SKM-1 (cell line): ENCODE results near the gene FLT3LG.
"Not testable (repeated sequence)": the region's sequence is repeated elsewhere in the genome, so short reads cannot be mapped to it uniquely, and the experiment has no call there.

Experiments used
- DNase-seq: peaks from one replicate; lab custom pipeline; 2025; ENCODE audit not compliant: unreplicated experiment; lab: John Stamatoyannopoulos, UW

The FLT3LG gene

DNA sequence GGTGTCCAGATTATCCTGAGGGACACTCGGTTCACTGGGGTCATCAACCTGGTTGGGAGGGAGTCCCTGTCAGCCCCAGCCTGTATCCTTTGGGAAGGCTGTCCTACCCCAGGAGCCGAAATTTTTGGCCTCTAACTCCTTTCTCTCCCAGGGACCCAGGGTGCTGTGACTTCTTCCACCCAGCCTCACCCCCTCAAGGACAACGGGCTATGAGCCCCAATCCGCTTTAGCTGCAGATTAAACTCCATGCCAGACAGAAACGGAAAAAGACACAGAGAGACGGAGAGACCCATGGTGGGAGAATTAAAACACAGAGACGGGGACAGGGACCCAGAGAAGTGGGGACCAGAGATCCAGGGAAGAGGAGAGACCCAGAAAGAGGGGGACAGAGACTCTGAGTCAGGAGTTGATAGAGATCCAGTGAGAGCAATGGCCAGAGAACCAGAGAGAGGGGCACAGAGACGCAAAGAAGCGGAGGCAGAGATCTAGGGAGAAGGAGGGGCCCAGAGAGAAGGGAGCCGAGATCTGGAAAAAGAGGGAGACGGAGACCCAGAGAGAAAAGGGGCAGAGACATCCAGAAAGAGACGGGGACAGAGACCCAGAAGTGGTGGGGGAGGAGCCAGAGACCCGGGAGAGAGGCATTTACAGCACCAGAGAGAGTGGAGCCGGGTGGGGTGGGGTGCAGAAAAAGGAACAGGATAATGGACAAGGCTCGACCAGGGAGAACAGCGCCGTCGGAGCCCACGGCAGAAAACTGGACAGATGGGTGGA is 33.4 kb upstream of the FLT3LG start:
- DNase-seq = no peak

DNA sequence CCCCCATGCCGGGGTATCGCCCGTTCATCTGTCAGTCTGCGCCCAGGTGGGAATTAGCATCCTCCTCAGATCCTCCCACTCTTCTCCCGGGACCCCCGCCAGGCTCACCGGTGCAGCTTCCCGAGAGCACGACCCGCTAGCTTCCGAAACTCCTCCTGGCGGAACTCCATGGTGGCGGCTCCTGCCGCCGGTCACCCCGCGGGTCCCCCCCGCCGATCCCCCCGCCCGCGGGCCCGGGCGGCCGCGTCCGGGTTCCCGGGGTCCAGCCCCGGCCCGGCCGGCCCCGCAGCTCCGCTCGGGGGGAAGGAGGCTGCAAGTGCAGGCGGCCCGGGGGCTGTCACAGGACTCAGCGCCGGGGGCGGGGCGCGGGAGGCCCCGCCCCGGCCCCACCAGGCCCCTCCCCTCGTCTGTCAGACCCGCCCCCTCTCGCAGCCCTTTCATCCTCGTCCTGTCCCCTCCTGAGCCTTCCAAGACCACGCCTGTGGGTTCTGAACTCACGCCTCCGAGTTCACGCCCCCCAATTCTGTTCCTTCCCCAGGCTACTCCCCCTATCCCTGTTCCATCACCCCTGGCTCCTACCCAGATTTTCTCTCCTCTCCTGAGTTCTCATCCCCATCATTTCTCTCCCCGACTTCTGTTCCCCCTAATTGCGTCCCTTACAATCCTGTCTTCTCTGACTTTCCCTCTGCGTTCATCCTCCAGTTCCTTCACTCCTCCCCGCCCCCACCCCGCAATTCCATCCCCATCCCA is 32.6 kb upstream of the FLT3LG start, which contains the start of gene SLC17A7:
Gene SLC17A7 (minus strand): TSS at position 318 of the 750 bp plus-strand sequence. CDS start 148 bp downstream, at position 170.
- DNase-seq = no peak

DNA sequence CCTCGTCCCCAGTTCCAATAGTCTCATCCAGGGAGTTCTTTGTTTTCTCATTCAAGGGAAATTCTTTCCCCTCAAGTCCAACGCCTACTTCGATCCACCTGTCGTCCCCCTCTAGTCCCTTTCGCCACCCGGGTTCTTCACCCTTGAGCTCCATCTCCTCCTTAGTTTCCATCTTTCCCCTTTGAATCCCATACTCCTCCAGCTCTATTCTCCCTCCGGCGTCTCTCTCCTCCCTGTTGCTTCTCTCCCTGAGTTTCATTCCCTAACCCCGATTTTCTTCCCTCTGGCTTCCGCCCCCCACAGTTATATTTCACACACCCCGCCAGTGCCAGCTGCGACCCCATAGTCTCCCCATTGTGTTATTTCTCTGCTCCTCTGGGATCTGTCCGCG is 32.1 kb upstream of the FLT3LG start:
- DNase-seq = no peak

DNA sequence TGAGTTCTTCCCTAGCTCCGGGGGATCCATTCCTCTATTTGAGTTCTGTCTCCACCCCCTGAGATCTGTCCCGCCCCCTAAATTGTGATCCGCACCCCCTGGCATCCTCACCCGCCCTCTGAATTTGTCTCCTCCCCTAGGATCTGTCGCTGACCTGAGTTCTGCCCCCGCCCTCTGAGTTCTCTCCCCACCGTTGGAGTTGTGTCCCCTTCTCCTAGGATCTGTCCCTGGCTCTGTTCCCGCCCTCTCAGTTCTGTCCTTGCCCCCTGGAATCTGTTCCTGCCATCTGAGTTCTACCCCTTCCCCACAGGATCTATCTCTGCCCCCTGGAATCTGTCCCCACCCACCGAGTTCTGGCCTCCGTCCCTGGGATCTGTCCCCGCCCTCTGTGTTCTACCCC is 31.7 kb upstream of the FLT3LG start:
- DNase-seq = no peak

DNA sequence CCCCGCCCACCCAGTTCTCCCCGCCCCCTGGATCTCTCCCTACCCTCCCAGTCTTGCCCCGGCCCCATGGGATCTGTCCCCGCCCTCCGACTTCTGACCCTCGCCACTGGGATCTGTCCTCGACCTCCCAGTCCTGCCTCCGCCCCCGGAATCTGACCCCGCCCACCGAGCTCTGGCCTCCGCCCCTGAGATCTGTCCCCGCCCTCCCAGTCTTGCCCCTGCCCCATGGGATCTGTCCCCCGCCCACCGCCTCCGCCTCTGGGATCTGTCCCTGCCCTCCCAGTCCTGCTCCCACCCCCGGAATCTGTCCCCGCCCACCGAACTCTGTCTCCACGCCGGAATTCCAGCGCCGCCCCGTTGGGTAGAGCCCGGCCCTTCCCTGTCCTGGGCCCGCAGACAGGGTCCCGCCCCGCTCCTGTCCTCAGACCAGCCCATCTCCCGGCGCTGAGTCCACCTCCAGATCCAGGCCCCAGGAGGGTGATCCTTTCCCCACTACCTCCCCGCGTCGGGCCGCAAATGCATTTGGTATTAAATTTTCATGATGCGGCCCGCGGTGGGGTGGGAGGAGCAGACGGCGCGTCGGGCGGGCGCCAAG is 31.1 kb upstream of the FLT3LG start:
- no peak for DNase-seq

DNA sequence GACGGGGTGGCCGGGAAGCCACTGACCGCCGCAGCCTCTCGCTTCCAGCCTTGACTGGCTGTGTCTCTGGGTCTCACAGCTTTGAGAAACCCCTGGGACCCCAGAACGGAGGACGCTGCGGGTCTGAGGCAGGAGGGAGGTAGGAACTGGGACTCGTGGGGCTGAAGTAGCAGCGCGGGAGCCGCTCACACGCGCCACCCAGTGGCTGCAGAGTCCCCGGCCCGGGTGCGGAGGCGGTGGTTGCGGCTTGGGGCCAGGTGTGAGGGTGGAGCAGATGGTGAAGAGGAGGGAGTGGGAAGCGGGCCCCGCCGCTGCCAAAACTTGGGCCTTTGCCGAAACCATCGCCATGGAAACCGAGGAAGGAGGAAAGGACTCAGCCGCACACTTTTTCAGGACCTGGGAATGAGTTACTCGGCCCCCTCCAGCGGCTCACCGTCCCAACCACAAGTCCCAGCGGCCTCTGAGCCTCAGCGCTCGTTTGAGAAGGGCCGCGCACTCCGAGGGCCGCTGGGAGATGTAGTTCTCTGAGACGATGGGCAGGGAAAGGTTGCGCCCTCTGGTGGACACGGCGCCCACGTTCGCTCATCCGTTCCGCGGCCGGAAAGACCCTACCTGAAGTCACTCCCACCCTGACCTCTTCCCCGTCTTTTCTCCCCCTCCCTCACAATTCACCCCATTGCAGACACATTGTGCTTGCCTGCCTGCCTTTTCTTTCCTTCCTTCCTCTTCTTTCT is 30.5 kb upstream of the FLT3LG start:
- DNase-seq = peak; percentile 68

DNA sequence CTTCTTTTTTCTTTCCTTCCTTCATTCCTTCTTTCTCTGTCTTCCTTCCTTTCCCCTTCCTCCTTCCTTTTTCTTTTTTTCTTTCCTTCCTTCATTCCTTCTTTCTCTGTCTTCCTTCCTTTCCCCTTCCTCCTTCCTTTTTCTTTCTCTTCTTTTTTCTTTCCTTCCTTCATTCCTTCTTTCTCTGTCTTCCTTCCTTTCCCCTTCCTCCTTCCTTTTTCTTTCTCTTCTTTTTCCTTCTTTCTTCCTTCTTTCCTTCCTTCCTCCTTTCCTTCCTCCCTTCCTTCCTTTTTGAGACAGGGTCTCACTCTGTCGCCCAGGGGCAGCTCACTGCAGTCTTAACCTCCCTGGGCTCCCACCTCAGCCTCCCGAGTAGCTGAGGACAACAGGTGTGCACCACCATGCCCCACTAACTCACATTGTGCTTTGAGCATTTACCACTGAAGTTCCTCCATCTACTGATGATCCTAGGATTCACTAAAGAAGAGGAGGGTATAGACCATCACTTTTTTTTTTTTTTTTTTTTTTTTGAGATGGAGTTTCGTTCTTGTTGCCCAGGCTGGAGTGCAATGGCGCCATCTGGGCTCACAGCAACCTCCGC is 29.8 kb upstream of the FLT3LG start:
- DNase-seq = not testable (repeated sequence)

DNA sequence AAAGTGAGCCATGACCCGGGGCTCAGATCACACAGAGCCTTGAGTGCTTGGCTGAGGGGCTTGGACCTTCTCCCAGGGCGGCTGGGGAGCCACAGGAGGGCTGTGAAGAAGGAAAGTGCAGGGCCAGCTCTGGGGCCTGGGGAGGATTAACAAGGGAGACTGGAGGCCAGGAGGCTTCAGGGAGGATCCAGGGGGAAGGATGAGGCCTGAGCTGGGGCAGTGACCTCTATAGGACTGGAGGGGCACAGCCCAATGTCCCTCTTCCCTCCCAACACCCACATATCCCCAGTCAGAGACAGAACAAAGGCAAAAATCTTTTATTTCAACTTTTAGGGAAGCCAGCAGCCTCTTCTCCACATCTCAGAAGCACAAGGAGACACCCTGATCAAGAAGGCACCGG is 28.0 kb upstream of the FLT3LG start:
- DNase-seq = no peak

DNA sequence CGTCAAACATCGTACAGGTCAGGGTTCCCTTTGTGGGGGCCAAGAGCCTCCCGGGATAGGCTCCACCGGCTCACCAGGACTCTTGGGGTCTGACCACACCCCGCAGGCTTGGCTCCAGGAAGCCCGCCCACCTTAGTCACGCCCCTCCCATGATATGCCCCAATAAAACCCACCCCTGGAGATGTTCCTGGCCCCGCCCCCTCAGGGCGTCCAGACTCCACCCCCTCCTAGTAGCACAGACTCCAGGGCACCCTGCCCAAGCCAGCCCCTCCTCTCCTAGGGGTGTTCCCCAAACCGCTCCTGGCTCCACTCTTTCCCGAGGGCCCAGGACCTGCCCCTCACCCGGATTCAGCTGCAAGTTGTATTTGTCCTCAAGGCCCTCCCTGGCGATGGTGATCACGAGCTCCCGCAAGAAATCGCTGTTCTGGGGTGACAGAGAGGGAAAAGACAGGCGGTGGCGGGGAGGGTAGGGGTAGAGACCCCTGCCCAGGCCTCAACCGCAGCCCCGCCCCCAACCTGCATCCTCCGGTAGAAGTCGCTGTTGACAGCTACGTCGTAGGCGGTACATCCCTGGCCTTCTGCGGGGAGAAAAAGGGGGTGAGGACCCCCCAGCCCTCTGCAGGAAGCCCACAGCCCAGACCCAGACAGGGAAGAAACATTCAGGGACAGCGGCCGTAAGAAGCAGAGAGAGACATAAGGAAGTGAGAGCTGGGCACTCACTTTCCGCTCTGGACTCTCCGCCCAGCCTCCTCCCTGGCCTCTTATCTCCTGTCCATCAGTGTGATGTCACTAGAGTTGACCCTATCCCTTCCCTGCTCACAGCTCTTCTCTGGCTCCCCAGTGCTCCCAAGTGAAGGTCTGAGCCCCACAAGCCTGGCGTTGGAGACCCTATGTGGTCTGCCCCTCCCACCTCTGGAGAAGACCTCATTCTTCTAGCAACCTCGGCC is 26.3 kb upstream of the FLT3LG start:
- no peak for DNase-seq

DNA sequence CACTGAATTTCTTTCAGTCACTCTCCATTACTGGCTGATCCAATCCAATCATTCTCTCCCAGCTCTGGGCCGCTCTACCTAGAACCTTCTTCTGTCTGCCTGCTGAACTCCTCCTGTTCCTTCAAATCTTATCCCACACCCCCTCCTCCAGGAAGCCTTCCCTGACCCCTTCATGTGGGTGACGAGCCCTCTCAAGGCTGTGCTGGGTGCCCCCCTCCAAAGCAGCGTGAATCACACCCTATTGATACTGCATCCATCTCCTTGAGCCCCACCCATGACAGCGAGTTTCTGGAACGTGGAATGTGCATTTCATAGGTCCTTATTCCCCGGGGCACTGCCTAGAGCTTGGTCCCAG is 25.6 kb upstream of the FLT3LG start:
- DNase-seq = no peak

DNA sequence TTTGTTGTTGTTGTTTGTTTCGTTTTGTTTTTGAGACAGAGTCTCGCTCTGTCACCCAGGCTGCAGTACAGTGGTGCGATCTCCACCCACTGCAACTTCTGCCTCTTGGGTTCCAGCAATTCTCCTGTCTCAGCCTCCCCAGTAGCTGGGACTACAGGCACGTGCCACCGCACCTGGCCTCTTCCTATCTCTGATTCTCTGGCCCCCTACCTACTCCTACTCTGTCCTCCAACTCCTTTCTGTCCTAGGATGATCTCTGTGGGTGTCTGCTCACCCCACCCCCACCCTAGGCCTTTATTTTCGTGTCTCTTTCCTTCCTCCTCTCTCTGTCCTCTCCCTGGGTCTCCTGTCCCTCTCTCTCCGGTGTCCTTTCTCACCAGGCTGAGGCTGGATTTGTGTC is 23.6 kb upstream of the FLT3LG start:
- no peak for DNase-seq

DNA sequence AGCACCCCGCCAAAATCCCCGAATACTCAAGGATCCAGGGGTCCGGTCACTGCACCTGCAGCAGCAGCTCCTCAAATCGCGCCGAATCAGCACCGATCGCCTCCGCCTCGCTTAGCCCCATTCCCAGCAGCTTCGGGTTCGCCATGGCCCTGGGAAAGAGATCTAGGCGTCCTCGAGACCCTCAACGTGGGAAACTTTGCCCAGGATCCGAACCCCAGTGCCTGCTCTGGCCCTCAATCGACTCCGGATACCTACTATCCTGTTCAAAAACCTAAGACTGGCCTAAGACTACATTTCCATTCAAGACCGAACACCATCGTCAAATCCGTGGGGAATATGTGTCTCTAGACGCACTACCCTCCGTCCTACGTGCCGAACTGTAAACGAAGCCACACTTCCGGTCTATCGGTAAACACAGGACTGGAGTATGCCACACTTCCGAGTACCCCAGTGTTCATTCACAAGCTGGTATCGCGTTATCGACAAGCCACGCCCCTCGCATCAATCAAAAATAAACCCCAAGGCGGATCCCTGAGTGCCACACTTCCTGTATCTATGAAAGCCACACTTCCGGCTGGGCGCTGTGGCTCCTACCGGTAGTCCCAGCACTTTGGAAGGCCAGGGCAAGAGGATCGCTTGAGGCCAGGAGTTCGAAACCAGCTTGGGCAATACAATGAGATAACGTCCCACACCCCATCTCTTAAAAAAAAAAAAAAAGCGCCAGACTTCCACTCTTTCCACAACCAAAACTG is 22.4 kb upstream of the FLT3LG start, which contains the start of gene PIH1D1:
Gene PIH1D1 (minus strand): TSS at position 385 of the 752 bp plus-strand sequence. CDS start 240 bp downstream, at position 145.
- peak; percentile 91 for DNase-seq

DNA sequence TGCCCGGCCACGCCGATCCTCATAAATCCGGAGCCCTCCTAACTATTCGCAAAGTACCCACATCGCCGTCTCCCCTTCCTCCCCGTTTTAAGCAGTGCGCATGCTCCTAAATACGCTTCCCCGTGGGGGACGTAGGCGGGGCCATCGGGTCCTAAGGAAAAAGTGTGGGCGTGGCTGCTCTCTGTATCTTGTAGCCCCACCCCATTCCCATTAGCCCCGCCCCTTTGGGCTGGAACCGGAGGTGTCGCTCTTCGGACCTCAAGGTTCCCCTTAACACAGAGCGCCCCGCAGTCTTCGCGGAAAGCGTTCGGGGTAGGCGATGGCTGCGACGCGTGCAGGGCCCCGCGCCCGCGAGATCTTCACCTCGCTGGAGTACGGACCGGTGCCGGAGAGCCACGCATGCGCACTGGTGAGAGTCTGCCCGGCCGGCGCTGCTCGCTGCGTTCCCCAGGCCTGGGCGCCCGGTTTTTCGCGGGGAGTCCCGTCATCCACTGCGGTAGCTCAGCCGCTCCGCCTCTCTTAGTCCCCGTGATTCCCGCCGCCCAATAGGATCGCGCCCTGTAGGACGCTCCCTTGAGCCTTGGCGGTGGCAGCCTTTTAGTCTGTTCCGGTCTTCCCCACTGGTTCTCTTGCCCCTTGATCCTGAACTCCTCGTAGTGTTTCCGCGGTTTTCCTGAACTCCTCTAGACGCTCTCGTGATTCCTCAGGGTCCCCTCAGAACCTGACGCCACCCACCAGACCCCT is 20.8 kb upstream of the FLT3LG start, which contains the start of gene ALDH16A1:
Gene ALDH16A1 (plus strand): TSS at position 213 of the 744 bp plus-strand sequence. CDS start 107 bp downstream, at position 320.
- DNase-seq = peak; percentile 61

DNA sequence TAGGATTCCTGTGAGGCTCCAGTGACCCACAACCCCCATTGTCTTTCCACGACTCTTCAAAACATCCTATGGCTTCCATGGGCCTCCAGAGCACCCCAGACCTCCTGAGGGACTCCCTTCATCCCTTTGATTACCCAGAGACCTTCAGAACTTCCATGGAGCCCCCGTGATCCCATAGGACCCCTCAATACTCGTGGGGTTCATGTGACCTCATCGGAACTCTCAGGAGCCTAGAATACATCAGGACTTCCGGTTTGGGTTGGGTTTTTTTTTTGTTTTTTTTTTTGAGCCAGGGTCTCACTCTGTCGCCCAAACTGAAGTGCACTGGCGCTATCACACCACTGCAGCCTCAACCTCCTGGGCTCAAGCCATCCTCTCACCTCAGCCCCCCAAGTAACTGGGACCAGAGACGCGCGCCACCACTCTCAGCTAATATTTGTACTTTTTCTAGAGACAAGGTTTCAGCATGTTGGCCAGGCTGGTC is 20.2 kb upstream of the FLT3LG start:
- DNase-seq = no peak

DNA sequence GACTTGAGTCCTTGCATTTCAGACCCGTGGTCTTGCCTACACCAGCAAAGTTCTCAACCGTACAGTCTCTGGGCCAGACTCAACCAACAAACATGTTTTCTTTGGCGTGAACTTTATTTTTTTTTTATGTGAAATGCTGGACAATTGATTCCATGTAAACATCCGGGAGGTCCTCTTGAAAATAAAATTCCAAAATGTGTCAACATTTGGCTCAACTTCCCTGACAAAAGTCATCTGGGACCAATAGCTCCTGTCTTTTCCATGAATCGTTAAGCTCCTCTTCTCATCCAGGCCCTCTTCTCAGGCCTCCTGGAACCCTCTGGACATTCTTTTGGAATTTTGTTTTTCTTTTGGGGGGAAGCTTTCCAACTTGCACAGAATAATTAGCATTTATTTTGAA is 18.2 kb upstream of the FLT3LG start:
- DNase-seq = no peak

DNA sequence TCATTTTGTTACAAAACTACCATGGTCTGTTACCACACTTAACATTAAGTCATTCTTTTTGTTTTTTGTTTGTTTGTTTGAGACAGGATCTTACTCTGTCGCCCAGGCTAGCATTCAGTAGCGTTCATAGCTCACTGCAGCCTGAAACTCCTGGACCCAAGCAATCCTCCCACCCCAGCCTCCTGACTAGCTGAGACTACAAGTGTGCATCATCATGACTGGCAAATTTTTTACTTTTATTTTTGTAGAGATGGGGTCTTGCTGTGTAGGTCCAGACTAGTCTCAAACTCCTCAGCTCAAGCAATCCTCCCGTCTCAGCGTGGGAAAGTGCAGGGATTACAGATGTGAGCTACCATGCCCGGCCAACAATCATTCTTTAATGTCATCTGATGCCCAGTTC is 17.7 kb upstream of the FLT3LG start:
- DNase-seq = no peak

DNA sequence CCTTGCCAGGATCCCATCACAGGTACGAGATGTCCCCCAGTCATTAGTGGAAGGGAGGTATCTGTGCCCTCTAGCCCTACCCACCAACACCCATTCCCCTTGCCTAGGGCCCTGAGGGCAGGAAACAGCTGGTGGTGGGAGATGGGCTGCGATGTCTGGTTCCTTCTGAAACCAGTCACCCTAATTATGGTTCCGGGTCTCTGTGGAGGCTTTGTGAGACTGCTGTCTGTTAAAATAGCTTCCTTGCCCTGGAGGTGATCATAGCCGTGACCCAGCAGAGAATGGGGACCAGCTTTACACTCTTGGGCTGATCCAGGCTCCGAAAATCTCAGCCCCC is 15.5 kb upstream of the FLT3LG start:
- DNase-seq = no peak

DNA sequence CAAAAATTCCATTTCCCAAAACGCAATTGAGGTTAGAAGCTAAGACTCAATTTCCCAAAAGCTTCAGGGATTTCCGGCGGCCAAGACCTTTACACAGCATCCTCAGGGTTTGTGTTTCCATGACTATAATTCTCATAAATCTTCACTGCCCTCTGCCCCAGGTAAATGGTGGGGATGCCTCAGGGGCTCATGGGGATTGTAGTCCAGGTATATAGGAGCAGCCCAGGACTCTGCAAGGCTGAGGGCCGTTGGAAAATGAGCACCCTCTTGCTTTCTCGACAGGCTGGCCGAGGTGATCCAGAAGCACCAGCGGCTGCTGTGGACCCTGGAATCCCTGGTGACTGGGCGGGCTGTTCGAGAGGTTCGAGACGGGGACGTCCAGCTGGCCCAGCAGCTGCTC is 14.6 kb upstream of the FLT3LG start:
- DNase-seq = no peak
